ENCODE results near the gene MGARP.

DNA sequence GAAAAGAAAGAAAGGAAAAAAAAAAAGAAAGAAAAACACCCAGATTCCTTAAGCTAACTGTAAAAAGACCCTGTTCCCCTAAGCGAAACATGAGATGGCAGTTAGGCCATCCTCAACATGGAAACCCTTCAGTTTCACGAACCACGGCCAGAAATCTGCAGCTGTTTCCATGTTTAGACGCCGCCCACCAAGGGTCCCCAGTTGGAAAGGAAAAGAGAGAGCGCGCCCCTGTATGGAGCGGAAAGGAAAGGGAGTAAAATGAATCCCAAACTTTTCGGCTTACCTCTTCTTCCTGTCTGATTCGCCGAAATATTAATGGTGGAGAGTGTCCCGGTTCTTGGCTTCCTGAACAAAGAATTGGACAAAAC lies 38.3 kb downstream of the MGARP start:
- TF ChIP-seq, protein P1, sequence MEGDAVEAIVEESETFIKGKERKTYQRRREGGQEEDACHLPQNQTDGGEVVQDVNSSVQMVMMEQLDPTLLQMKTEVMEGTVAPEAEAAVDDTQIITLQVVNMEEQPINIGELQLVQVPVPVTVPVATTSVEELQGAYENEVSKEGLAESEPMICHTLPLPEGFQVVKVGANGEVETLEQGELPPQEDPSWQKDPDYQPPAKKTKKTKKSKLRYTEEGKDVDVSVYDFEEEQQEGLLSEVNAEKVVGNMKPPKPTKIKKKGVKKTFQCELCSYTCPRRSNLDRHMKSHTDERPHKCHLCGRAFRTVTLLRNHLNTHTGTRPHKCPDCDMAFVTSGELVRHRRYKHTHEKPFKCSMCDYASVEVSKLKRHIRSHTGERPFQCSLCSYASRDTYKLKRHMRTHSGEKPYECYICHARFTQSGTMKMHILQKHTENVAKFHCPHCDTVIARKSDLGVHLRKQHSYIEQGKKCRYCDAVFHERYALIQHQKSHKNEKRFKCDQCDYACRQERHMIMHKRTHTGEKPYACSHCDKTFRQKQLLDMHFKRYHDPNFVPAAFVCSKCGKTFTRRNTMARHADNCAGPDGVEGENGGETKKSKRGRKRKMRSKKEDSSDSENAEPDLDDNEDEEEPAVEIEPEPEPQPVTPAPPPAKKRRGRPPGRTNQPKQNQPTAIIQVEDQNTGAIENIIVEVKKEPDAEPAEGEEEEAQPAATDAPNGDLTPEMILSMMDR (conservative IDR thresholded peaks at IDR 0.05; ENCODE audit: low read depth in 2 of 2), result peak in 1 of 2 experiments; percentile 19; a peak in 1 of 4 replicates
- TF ChIP-seq EZH2 (IDR thresholded peaks at IDR 0.05; ENCODE audit: low read depth, unreplicated experiment) (no peak), CREB1 (CRISPR knock-in tag; IDR thresholded peaks at IDR 0.05; ENCODE audit: low read depth) (no peak), POLR2AphosphoS5 (IDR thresholded peaks at IDR 0.05; ENCODE audit: low read depth) (no peak), JUNB (IDR thresholded peaks at IDR 0.05; ENCODE audit: unreplicated experiment) (no peak), ZNF114 (CRISPR knock-in tag; IDR thresholded peaks at IDR 0.05) (no peak), EZH2phosphoT487 (IDR thresholded peaks at IDR 0.05; ENCODE audit: unreplicated experiment) (no peak), STAT1 (IDR thresholded peaks at IDR 0.05; ENCODE audit: unreplicated experiment) (no peak), NANOG (IDR thresholded peaks at IDR 0.05; ENCODE audit: borderline replicate concordance) (no peak), ZNF331 (CRISPR knock-in tag; IDR thresholded peaks at IDR 0.05; ENCODE audit: low read depth) (no peak)
- TF ChIP-seq, protein P2, sequence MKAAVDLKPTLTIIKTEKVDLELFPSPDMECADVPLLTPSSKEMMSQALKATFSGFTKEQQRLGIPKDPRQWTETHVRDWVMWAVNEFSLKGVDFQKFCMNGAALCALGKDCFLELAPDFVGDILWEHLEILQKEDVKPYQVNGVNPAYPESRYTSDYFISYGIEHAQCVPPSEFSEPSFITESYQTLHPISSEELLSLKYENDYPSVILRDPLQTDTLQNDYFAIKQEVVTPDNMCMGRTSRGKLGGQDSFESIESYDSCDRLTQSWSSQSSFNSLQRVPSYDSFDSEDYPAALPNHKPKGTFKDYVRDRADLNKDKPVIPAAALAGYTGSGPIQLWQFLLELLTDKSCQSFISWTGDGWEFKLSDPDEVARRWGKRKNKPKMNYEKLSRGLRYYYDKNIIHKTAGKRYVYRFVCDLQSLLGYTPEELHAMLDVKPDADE (IDR thresholded peaks at IDR 0.05), result no peak
- TF ChIP-seq, protein P3, sequence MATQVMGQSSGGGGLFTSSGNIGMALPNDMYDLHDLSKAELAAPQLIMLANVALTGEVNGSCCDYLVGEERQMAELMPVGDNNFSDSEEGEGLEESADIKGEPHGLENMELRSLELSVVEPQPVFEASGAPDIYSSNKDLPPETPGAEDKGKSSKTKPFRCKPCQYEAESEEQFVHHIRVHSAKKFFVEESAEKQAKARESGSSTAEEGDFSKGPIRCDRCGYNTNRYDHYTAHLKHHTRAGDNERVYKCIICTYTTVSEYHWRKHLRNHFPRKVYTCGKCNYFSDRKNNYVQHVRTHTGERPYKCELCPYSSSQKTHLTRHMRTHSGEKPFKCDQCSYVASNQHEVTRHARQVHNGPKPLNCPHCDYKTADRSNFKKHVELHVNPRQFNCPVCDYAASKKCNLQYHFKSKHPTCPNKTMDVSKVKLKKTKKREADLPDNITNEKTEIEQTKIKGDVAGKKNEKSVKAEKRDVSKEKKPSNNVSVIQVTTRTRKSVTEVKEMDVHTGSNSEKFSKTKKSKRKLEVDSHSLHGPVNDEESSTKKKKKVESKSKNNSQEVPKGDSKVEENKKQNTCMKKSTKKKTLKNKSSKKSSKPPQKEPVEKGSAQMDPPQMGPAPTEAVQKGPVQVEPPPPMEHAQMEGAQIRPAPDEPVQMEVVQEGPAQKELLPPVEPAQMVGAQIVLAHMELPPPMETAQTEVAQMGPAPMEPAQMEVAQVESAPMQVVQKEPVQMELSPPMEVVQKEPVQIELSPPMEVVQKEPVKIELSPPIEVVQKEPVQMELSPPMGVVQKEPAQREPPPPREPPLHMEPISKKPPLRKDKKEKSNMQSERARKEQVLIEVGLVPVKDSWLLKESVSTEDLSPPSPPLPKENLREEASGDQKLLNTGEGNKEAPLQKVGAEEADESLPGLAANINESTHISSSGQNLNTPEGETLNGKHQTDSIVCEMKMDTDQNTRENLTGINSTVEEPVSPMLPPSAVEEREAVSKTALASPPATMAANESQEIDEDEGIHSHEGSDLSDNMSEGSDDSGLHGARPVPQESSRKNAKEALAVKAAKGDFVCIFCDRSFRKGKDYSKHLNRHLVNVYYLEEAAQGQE (IDR thresholded peaks at IDR 0.05; ENCODE audit: unreplicated experiment), result no peak
